ENCODE results near the gene C1orf226.

DNA sequence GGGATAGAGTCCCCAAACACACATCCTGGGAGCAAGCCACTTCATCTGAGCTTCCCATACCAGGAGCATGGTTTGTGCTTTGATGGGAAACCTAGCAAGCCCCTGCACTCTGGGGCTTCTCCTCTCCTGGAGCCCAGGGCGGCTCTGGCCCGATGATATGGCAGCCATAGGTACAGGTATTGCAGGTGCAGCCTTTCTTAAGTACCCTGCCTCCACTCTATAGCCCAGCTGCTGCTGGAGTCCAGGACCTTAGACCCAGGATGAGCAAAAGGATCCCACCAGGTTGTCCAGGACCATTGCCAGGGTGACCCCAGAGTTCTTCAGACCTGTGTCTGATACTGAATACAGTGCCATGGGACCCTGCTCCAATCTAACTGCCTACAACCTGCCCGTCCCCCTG, 4.2 kb downstream of the C1orf226 start:
- TF ChIP-seq CBX3 (IDR thresholded peaks at IDR 0.05; ENCODE audit: low read depth) (no peak), ZFX (IDR thresholded peaks at IDR 0.05) (no peak), EZH2 (IDR thresholded peaks at IDR 0.05) (no peak), EZH2phosphoT487 (IDR thresholded peaks at IDR 0.05; ENCODE audit: borderline replicate concordance) (no peak), POLR2A (IDR thresholded peaks at IDR 0.05; ENCODE audit: borderline replicate concordance, extremely low read depth, insufficient read depth, insufficient read length) (no peak), FOSL1 (IDR thresholded peaks at IDR 0.05; ENCODE audit: low read depth) (no peak), SP1 (IDR thresholded peaks at IDR 0.05; ENCODE audit: low read depth) (no peak), CEBPB (IDR thresholded peaks at IDR 0.05; ENCODE audit: low read depth) (no peak), POLR2AphosphoS5 (IDR thresholded peaks at IDR 0.05; ENCODE audit: low read depth, low read length) (no peak)
- TF ChIP-seq, protein P1, sequence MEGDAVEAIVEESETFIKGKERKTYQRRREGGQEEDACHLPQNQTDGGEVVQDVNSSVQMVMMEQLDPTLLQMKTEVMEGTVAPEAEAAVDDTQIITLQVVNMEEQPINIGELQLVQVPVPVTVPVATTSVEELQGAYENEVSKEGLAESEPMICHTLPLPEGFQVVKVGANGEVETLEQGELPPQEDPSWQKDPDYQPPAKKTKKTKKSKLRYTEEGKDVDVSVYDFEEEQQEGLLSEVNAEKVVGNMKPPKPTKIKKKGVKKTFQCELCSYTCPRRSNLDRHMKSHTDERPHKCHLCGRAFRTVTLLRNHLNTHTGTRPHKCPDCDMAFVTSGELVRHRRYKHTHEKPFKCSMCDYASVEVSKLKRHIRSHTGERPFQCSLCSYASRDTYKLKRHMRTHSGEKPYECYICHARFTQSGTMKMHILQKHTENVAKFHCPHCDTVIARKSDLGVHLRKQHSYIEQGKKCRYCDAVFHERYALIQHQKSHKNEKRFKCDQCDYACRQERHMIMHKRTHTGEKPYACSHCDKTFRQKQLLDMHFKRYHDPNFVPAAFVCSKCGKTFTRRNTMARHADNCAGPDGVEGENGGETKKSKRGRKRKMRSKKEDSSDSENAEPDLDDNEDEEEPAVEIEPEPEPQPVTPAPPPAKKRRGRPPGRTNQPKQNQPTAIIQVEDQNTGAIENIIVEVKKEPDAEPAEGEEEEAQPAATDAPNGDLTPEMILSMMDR (IDR thresholded peaks at IDR 0.05 in 2 of 3, conservative IDR thresholded peaks at IDR 0.05 in 1 of 3; ENCODE audit: borderline replicate concordance in 1 of 3, insufficient read depth in 1 of 3, low read depth in 2 of 3, low read length in 2 of 3) = no peak

Measured in HCT116 (cell line).